Erythroblast (primary cell): ENCODE data around the gene CCDC87.

ENCODE experiments used
- GATA1 ChIP-seq: IDR thresholded peaks from 2 replicates; pipeline ENCODE4 v1.6.1; 2011; ENCODE audit warnings: low read depth, mild to moderate bottlenecking, control low read depth, low read length, moderate library complexity
- POLR2A ChIP-seq: IDR thresholded peaks from 2 replicates; pipeline ENCODE4 v1.6.1; 2011; ENCODE audit warnings: mild to moderate bottlenecking, low read length

DNA sequence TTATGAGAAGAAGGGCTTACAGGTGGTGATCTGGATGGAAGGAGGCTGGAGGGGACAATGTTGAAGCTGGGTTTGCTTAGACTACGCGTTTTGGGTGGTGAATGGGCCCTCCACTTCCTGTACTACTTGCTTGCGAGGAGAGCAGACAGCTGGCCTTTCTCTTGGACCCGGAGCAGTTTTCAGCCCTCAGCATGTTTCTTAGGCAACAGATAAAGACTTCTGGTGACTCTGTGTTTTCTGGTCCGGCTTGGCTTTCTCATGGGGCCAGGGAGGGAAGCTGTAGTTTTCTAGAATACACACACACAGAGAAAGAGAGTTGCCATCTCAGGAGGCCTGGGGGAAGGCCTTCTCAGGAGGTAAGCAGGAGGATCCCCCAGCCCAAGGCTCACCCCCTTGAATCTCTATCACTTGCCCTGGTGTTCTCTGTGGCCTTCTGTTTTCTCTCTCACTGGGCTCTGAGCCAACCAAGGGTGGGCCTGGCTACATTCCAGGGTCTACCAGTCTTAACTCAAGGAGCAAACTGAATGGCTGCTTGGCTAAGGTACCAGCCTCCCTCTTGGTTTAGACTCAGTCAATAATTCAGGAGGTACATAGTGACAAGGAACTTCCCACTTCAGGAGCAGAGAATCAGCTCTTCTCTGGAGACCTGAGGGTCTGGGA lies 2.5 kb upstream of the CCDC87 start:
- TF ChIP-seq POLR2A (peak; percentile 25), GATA1 (no peak)
